Activated naive CD8-positive, alpha-beta T cell treated with anti-CD3 and anti-CD28 coated beads, Interleukin-2, amount 50 U/mL, for 16 hours (primary cell): ENCODE measurements around the gene FKBP11.

ENCODE experiments used
- DNase-seq: peaks from one replicate; pipeline ENCODE4 v3.0.0-alpha.2; 2020; ENCODE audit warnings: low read depth, low spot score

FKBP11 gene

DNA sequence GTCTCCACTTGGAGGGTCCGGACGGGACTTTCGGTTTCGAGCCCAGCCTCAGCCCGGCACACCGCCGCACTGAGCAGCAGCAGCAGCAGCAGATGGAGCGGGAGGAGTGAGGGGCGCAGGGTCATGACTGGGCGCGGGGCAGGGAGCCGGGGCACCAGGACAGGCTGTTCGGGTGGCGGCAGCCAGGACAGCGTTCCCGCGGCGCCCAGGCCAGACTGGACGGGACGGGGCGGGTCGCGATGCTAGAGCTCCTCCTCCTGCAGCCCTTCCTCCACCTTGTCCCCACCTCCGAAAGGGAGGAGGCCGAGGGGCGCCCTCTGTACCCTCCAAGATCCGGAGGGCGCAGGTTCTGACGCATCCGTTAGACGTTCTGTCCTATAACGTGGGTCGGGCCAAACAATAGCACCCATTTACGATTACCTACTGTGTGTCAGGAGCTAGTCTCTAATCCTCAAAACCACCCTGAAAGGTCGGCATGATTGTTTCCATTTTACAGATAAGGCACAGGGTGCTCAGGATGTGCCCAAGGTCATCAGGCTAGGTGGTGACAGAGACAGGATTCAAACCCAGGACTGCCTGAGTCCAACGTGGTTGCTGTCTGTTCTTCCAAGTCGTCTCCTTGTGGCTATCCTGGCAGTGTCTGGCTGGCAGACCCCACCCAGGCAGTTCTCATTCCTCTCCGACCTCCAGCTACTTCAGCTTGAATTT, at the start of gene FKBP11:
FKBP11 (minus strand) TSS at position 189 of the 708 bp plus-strand sequence; CDS start at position 125, 64 bp downstream.
- DNase-seq: peak; percentile 64

DNA sequence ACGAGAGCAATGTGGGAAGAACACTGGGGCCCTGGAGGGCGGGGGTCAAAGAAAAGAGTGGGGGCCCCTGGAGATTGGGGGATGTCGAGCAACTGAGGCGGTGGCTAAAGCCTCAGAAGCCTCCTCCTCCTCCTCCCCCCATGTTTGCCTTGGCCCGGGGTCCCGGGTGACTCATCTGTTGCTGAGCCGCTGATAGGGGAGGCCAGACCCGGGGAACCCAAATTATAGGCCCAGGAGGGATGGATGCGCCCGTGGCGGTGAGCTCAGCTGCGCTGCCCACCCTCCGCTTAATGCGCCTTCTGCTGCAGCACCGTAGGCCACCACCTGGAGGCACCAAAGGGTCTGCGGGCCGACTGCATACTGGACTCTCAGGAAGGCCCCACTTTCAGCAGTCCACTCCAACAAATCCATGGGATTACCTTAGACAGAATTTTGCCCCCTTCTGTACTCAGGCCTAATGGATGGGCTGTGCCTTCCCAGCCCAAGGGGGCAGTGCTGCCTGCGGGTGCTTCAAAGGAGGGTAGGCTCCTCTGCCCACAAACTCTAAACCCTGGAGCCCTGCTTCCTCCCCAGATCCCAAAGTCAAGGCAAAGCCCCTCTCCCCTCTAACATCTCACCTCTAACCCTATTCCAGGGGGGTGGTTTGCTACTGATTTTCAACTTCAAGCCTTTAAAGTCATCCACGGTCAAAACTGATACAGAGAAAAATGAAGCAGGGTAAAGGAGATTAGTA, 48.8 kb upstream of the FKBP11 start:
- DNase-seq: no peak

DNA sequence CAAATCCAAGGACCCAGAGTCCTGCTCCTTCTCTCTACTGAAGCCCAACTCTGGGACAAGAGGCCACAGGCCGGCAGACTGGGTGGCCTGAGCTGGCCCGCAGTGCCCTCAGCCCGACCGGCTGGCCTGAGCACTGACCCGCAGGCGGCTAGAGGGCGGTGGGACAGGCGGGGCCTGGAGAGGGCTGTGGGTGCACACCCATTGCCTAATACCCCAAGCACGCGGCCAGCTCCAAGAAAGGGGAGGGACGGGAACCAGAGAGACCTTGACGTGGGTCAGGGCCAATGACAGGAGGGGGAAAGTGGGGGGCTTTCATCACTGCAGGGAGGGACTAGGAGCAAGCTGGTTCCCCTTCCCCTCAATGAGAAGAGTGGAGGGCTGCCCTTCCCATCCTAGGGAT, 48.2 kb upstream of the FKBP11 start:
- no peak for DNase-seq

DNA sequence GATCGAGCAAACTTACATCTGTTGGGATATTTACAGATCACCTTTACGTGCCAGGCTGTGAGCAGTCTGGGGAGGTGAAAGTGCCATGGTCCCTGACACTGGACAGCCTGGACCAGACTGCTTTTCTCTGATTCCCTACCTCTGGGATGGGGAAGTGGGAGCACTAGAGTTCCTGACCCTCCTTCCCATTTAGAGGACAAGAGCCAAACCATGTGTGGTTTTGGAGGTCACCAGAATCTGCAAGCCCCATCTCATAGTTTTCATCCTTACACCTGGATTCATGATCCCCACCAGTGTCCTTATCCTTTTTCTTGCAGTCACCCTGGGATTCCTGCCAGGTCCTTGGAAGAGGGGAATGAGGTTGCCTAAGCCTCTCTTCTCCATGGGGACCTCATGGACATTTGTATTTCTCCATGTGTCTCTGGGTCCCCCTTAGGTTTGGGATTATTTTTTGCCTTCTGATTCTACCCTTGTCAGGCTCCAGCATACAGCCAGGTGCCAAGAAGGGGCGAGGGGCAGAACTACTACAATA, 47.7 kb upstream of the FKBP11 start:
- DNase-seq: no peak

DNA sequence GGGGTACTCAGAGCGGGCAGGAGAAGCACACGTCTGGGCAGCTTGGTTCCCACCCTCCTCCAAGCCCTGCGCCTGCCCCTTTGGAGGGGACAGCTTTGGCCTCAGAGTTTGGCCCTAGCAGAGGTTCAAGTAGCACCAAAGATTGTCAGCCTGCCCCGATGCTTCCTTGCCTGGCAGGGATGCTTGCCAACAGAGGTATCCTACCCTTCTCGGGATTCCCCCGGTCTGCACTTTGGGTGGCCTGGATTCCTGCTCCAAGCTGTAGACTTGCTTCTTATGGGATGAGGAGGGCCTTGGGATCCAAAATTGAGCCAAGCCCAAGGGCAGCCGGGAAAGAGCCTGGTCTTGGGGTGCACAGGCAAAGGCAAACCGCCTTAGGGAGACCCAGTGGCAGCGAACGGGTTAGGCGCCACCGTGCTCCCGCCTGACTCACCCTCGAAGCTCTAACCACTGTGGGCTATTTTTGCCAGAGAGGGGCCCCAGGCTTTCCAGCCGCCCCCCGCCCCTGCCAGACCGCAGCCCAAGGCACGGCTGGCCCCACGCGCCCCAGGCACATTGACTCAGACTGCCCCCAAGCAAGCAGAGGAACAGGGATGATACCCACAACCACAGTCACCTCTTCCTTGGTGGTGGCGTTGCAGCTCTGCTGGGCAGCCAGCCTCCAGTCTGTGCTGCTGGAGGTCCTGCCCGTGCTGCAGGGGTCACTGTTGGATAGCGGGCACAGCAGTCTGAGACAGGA, 47.1 kb upstream of the FKBP11 start:
- no peak for DNase-seq

DNA sequence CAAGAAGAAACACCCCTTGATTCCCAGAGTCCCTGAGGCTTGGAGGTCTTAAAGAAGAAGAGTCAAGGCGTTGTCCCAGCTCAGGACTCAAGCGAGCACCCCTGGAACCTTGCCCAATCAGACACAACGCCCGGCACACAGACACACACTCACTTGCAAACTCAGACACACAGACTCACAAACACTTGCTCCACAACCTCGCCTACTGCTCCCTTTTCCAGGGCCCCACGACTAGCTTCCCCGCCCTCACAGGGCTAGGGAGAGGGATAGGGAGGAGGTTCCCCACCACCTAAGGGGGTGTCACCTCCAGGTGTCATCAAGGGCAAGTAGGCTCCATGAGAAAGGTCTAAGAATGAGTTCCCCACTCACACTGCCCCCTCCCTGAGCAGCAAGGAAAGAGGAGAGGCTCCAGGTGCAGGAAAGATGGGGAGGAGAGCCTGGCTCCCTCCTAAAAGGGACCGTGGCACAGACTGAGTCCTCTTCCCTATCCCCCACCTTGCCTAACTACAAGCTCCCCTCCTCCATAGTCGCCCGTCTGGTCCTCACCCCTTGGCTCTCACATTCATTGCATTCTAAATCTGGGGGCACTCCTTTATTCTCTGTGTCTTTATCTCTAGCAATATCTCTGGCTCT, 45.5 kb upstream of the FKBP11 start:
- no peak for DNase-seq

DNA sequence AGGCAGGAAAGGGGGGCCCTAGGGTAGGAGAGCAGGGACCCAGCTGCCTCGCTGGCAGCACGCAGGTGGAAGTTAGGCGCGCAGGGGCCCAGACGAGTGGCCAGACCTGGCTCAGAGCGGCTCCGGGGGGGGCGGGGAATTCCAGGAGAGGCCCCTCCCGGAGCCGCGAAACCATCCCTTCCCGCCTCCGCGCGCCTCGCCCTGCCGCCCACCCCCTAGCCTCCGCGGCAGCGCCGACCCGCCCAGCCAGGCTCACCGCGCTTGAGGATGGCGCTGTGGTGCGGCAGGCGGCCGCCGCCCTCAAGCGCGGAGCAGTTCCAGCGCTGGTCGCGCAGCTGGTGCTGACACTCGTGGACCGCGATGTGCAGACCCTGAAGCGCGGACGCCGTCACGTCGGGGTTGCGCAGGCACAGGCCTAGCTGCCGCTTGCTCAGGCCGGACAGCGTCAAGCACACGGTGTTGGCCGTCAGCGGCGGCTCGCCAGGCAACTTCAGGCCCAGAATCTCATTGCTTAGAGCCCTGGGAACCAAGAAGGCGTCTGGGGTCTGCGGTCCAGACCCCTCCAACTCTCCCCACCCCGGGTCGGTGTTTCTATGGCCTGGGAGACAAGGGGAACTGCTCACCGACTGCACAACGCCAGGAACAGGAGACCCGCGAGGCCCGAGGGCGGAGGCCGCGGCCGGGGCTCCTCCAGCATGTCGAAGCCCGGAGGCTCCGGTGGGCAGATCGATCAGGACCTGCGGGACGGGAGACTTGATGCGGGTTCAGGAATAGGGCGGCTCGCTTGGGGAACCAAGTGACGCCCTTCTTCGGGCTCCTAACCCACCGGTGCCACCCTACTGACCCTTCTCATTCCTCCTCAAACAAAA, 44.8 kb upstream of the FKBP11 start:
- DNase-seq: no peak

DNA sequence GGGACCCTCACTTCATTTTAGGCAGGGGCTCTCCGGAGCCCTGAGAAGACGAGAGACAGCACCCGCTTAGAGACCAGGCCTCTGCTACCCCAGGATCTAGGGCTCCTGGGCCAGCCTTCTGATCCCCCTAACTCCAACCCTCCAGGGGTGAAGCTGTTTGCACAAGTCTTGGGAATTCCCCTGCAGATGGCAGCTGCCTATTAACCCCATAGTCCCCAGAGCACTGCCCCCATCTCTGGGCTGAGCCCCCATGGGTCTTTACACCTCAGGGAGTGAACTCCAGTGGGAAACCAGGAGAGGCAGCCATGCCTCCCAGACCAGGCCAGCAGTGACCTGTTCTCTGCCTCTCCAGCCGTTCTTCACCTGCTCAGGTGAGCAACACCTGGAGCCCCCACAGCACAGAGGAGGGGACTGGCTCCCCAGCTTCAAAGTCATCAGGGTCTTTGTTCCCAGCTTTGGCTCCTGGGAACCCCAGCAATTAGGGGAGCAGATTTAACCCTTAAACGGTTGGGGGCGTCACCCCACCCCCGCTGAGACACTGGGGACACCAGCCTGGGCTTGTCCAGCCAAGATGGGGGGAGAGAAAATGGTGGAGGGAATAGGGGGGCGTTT, 44.0 kb upstream of the FKBP11 start:
- DNase-seq: no peak

DNA sequence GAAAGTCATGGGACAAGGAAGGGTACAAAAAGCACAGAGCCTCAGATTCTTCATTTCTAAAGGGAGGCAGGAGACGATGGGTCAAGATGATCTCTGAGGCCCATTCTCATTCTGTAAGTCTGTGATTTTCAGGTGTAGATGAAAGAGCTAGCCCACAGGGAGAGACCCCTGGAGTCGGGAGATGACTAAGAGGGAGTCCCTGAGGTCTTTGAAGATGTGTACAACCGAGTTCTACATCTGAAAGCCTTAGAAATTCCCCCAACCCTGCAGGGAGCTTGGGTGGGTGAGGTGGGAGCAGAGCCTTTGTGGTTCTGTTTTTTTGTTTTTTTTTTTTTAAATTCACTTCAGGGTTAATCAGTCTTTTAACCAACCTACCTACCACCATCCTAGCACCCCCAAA, 43.2 kb upstream of the FKBP11 start:
- DNase-seq: no peak

DNA sequence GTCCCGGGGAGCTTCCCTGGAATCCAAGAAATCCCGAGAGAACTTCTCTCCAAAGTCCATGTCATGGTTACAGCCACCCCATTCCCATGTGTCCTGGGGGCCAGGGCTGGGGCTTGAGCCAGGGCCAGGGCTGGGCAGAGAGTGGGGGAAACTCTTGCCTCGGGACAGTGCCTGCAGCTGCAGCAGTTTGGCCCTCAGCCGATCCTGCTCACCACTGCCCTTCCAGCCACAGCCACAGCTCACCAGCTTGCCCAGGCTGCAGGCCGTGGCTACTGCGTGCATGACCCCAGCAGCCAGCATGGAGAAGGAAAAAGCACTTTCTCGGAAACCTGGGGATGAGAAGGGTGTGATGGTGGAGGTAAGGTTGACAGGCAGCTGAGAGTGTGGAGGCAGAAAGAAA, 42.7 kb upstream of the FKBP11 start:
- no peak for DNase-seq

DNA sequence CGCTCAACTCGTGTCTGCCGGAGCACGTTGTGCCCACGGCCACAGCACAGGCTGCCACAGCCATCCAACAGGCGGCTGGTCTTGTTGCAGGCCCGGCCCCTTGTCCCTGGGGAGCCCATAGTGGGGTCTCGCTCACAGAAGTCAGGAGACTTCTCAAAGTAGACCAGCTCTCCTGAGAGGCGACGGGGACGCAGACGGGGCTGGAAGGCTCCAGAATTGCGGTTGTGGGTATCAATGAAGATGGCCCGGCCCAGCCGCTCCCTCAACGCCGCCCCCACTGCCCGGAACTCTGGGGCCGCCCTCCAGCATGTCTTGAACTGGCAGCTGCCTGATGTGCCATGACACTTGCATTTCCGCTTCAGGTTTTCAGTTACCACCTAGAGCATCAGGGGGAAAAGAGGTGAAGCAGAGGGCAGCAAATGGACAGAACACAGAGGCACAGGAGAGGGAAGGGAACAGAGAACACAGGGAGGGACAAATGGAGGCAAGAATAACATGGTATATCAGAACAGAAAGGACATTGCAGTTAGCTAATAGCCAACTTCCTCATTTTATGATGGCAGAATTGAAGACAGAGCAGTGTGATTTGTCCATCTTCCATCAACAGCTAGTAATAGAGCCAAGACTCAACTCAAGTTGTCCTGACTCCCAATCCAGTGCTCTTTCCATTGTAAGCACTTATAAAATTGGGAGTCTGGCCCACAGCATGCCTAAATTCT, 41.0 kb upstream of the FKBP11 start:
- DNase-seq: no peak

DNA sequence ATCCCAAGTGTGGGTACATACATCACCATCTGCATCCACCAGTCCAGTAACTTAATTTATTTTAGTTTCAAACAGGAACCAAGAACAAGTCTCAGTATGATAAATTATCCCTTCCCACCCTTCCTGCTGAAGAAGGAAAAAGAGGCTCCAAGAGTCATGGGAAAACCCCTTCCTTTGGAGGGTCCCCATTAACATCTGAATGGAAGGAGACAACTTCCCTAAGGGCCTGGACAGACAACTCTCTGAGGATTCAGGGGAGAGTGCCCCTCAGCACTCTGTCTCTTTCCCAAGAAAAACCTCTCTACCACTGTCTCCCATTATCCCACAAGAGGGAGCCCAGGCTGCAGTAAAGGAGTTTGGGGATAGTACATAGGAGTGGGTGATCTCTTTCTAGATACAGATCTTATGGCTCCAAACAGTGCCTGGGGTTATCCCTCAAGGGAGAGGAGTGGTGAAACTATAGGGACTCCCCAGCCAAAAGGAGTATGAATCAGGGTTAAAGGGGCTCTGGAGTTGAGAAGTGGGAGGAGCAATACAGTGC, 40.1 kb upstream of the FKBP11 start:
- no peak for DNase-seq

DNA sequence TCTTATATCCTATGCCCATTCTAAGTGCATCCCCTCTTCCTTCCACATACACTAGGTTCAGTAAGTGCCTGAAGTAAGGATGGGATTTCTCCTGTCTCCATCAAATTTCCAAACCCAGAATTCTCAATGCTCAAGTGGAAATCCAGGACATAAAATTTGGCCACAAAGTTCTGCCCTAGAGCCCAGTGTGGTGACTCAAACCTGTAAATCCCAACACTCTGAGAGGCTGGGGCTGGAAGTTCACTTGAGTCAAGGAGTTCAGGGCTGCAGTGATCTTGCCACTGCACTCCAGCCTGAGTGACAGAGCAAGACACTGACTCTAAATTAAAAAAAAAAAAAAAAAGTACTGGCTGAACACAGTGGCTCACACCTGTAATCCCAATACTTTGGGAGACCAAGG, 36.5 kb upstream of the FKBP11 start:
- DNase-seq: no peak

DNA sequence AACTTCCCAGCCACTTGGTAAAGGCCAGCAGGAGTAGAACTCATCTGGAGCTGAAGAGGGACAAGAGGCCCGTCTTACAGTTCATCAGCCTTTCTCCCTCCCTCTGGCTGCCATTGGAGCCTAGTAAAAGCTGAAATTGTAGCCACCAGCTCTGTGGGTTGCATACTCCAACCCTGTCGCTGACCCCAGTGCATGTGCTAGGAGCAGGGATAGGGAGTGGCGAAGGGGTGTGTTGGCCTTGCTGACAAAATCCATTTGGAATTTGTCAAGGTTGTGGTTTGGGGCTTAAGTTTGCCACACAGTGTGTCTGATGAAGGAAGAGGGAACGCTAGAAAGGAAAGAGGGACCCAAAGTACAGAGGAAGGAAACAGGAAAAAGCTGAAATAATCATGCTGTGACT, 36.0 kb upstream of the FKBP11 start:
- DNase-seq: no peak

DNA sequence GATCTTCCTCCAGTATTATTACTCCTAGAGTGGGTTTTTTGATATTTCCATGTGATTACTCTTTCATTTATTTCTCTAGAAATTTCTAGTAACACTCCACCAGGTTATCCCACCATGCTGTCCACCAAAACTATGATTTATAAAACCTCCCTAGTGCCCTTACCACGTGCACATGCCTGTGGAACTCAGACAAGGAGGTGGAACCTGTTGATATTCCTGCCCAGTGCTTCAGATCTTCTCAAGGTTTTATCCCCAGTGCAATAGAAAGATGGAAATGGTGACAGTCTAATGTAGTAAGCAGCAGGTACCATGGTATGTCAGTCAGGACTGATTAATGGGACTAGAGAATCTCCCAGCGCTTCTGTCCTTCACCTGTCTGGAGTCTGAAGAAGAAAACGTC, 35.5 kb upstream of the FKBP11 start:
- no peak for DNase-seq

DNA sequence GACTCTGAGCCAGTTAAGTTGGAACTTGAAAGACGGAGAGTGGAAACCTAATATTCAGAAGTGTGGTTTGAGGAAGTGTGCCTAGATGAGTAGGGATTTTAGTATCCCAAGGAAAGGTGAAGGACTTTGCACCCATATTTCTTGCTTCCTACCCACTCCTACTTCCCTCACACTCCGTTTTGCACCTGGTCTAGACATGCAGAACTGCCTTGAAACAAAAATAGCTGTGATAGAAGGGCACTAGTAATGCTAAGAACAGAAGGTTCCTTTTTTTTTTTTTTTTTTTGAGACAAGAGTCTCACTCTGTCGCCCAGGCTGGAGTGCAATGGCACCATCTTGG, 32.7 kb upstream of the FKBP11 start:
- DNase-seq: no peak

DNA sequence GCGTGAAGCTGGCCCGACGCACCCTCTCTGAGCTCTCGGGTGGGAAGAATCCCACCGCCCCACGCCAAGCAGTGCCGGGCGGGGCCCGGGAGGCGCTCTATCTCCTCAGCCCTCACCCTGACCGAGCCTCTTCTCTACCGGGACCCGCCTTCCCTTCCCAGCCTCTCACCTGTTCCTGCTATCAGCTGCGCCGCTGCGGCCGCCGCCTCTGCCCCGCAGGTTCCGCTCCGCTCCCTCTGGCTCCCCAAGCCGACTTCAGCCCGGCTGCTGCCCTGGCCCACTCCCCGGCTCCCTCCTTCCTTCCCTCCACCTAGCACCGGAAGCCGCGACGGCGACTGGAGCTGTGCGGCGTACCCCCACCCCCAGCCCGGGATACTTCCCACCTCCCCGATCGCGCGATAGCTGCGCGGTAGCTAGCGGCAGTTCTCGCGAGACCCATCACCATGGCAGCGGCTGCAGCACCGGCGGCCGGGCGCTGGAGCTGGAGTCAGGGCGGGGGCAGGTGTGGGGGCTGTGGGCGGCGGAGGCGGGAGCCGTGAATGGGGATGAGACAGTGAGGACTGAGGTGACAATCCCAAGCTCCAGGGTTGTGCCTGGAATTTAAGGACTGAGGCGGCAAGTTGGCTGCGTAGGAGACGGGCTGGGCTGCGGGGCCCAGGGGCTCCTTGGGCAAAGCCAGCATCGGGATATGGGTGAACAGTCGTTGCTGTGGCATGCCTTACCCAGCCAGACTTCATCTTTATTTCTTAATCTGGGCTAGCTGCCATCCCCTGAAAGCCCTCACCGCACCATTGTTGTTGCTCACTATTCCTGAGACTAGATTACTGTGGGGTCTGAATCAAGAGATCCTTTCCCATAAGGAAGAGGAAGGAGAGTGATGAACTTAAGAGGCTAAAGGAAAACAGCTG, 32.1 kb upstream of the FKBP11 start, which contains the start of gene ARF3:
ARF3 (minus strand) TSS at position 347 of the 908 bp plus-strand sequence. CDS start 16,392 bp downstream, outside the sequence.
- DNase-seq: peak; percentile 73
